Measurements from ENCODE around the gene SH3RF3.

Gene SH3RF3

GRCh38 chr2:109139865-109140396 is 10.9 kb downstream of the SH3RF3 start:
- no peak for DNase-seq

- no peak for DNase-seq
Observed at GRCh38 chr2:109141006-109141600, 12.1 kb downstream of the SH3RF3 start.

GRCh38 chr2:109141727-109142283 is 12.8 kb downstream of the SH3RF3 start:
- no peak for DNase-seq

GRCh38 chr2:109142416-109143210 is 13.6 kb downstream of the SH3RF3 start:
- no peak for DNase-seq

- no peak for DNase-seq
Observed at GRCh38 chr2:109143214-109144187, 14.5 kb downstream of the SH3RF3 start.

- no peak for DNase-seq
Observed at GRCh38 chr2:109144271-109144670, 15.3 kb downstream of the SH3RF3 start.

- DNase-seq: no peak
Observed at GRCh38 chr2:109144721-109145120, 15.7 kb downstream of the SH3RF3 start.

- no peak for DNase-seq
Observed at GRCh38 chr2:109145286-109145685, 16.3 kb downstream of the SH3RF3 start.

GRCh38 chr2:109147405-109147804 is 18.4 kb downstream of the SH3RF3 start:
- no peak for DNase-seq

- no peak for DNase-seq
Observed at GRCh38 chr2:109148117-109148746, 19.2 kb downstream of the SH3RF3 start.

- no peak for DNase-seq
Observed at GRCh38 chr2:109148991-109149645, 20.1 kb downstream of the SH3RF3 start.

GRCh38 chr2:109150559-109150958 is 21.6 kb downstream of the SH3RF3 start:
- DNase-seq: no peak

GRCh38 chr2:109151519-109151918 is 22.5 kb downstream of the SH3RF3 start:
- DNase-seq: no peak

GRCh38 chr2:109153005-109153784 is 24.2 kb downstream of the SH3RF3 start:
- no peak for DNase-seq

GRCh38 chr2:109153807-109154206 is 24.8 kb downstream of the SH3RF3 start:
- no peak for DNase-seq

- no peak for DNase-seq
Observed at GRCh38 chr2:109154226-109154625, 25.2 kb downstream of the SH3RF3 start.

- DNase-seq: no peak
Observed at GRCh38 chr2:109155553-109156451, 26.8 kb downstream of the SH3RF3 start.

GRCh38 chr2:109157563-109158105 is 28.6 kb downstream of the SH3RF3 start:
- no peak for DNase-seq

- no peak for DNase-seq
Observed at GRCh38 chr2:109158237-109158636, 29.2 kb downstream of the SH3RF3 start.
